ENCODE data around the gene COMT.

DNA sequence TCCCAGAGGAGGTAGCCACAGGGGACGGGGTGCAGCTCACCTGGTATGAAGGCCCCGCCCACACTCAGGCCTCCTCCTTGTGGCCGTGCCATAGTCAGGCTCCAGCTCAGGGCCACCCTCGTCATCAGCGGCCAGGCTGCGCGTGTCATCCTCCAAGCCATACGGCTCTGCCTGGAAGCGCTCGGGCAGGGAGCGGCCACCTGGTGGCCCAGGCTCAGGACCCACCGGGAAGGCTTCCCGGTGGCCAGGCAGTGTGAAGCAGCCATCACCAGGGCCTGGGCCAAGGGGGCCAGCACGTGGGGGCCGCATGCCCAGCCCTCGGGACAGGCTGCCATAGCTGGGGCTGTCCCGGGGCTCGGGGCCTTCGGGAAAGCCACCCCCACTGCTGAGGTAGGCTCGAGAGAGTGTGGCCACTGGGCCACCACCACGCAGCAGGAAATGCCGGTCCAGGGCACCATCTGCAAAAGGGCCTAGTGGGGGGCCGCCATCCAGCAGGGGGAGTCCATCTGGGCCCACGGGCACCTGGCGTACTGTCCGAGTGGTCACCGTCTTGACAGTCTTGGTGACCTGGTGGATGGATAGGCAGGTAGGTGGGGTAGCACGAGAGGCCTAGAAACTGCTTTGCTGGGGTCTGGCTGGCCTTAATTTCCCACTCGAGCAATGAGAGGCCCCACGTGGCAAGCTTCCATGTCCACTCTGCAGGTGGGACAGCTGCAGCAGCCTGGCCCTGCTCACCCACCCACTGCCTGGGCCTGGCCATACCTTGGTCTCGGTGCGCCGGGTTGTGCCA is 39.8 kb downstream of the COMT start:
- TF ChIP-seq, protein P1, sequence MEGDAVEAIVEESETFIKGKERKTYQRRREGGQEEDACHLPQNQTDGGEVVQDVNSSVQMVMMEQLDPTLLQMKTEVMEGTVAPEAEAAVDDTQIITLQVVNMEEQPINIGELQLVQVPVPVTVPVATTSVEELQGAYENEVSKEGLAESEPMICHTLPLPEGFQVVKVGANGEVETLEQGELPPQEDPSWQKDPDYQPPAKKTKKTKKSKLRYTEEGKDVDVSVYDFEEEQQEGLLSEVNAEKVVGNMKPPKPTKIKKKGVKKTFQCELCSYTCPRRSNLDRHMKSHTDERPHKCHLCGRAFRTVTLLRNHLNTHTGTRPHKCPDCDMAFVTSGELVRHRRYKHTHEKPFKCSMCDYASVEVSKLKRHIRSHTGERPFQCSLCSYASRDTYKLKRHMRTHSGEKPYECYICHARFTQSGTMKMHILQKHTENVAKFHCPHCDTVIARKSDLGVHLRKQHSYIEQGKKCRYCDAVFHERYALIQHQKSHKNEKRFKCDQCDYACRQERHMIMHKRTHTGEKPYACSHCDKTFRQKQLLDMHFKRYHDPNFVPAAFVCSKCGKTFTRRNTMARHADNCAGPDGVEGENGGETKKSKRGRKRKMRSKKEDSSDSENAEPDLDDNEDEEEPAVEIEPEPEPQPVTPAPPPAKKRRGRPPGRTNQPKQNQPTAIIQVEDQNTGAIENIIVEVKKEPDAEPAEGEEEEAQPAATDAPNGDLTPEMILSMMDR (conservative IDR thresholded peaks at IDR 0.05; ENCODE audit: low read depth in 2 of 2) = no peak
- TF ChIP-seq JUNB (IDR thresholded peaks at IDR 0.05; ENCODE audit: unreplicated experiment) = no peak
- TF ChIP-seq CREB1 (CRISPR knock-in tag; IDR thresholded peaks at IDR 0.05; ENCODE audit: low read depth) = no peak
- TF ChIP-seq EZH2phosphoT487 (IDR thresholded peaks at IDR 0.05; ENCODE audit: unreplicated experiment) = no peak
- TF ChIP-seq POLR2AphosphoS5 (IDR thresholded peaks at IDR 0.05; ENCODE audit: low read depth) = no peak
- TF ChIP-seq EZH2 (IDR thresholded peaks at IDR 0.05; ENCODE audit: low read depth, unreplicated experiment) = no peak
- TF ChIP-seq, protein P2, sequence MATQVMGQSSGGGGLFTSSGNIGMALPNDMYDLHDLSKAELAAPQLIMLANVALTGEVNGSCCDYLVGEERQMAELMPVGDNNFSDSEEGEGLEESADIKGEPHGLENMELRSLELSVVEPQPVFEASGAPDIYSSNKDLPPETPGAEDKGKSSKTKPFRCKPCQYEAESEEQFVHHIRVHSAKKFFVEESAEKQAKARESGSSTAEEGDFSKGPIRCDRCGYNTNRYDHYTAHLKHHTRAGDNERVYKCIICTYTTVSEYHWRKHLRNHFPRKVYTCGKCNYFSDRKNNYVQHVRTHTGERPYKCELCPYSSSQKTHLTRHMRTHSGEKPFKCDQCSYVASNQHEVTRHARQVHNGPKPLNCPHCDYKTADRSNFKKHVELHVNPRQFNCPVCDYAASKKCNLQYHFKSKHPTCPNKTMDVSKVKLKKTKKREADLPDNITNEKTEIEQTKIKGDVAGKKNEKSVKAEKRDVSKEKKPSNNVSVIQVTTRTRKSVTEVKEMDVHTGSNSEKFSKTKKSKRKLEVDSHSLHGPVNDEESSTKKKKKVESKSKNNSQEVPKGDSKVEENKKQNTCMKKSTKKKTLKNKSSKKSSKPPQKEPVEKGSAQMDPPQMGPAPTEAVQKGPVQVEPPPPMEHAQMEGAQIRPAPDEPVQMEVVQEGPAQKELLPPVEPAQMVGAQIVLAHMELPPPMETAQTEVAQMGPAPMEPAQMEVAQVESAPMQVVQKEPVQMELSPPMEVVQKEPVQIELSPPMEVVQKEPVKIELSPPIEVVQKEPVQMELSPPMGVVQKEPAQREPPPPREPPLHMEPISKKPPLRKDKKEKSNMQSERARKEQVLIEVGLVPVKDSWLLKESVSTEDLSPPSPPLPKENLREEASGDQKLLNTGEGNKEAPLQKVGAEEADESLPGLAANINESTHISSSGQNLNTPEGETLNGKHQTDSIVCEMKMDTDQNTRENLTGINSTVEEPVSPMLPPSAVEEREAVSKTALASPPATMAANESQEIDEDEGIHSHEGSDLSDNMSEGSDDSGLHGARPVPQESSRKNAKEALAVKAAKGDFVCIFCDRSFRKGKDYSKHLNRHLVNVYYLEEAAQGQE (IDR thresholded peaks at IDR 0.05; ENCODE audit: unreplicated experiment) = no peak
- no peak for TF ChIP-seq ZNF331 (CRISPR knock-in tag; IDR thresholded peaks at IDR 0.05; ENCODE audit: low read depth)

Data from GM23338 (cell line).